ENCODE measurements around the gene NR3C2. TPM values are rescaled to one million over a fixed set of nuclear protein-coding genes. Genes with fewer than 3 reads are reported as not detected.

The NR3C2 gene
- total and polyA plus RNA-seq, 10 of the 15 experiments (the other 5 are each of a cell fraction or from before 2014, with no cell fraction given): 0.05 to 0.11 (median 0.08) TPM; not detected in 4

GRCh38 chr4:148061141-148061481 lies 381.1 kb downstream of the NR3C2 start (continued):
- TF ChIP-seq, protein P1, sequence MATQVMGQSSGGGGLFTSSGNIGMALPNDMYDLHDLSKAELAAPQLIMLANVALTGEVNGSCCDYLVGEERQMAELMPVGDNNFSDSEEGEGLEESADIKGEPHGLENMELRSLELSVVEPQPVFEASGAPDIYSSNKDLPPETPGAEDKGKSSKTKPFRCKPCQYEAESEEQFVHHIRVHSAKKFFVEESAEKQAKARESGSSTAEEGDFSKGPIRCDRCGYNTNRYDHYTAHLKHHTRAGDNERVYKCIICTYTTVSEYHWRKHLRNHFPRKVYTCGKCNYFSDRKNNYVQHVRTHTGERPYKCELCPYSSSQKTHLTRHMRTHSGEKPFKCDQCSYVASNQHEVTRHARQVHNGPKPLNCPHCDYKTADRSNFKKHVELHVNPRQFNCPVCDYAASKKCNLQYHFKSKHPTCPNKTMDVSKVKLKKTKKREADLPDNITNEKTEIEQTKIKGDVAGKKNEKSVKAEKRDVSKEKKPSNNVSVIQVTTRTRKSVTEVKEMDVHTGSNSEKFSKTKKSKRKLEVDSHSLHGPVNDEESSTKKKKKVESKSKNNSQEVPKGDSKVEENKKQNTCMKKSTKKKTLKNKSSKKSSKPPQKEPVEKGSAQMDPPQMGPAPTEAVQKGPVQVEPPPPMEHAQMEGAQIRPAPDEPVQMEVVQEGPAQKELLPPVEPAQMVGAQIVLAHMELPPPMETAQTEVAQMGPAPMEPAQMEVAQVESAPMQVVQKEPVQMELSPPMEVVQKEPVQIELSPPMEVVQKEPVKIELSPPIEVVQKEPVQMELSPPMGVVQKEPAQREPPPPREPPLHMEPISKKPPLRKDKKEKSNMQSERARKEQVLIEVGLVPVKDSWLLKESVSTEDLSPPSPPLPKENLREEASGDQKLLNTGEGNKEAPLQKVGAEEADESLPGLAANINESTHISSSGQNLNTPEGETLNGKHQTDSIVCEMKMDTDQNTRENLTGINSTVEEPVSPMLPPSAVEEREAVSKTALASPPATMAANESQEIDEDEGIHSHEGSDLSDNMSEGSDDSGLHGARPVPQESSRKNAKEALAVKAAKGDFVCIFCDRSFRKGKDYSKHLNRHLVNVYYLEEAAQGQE (IDR thresholded peaks at IDR 0.05; ENCODE audit: low read depth, low read length): no peak
- no peak for TF ChIP-seq KLF5 (IDR thresholded peaks at IDR 0.05; ENCODE audit: partially characterized antibody)

GRCh38 chr4:148060264-148061140 lies 381.7 kb downstream of the NR3C2 start:
- Histone ChIP-seq H3K4me2 (ENCODE audit: control insufficient read depth, insufficient read depth) (peak overlapping the region; percentile 67), H3K36me3 (ENCODE audit: control insufficient read depth in 2 of 2, insufficient read depth in 2 of 2, low read length in 1 of 2) (peaks cover 6 to 14% of the 10 kb centered on the region in 2 experiments; a peak in 3 of 4 replicates), H3K4me3 (no peak overlapping the region), H4K20me1 (ENCODE audit: control insufficient read depth, insufficient read depth) (peaks cover 5% of the 10 kb centered on the region), H3K9me3 (replicated peaks; ENCODE audit: control insufficient read depth, insufficient read depth, low read length) (no peaks in the 10 kb centered on the region), H3K9ac (ENCODE audit: control insufficient read depth, insufficient read depth, low read length) (no peak overlapping the region), H3K27ac (ENCODE audit: control insufficient read depth, insufficient read depth) (no peak overlapping the region), H3K79me2 (ENCODE audit: control insufficient read depth, insufficient read depth, low read length) (peaks cover 3% of the 10 kb centered on the region; the same call in 1 of the 2 replicates), H3K27me3 (replicated peaks in 1 of 2; ENCODE audit: control insufficient read depth in 2 of 2, insufficient read depth in 2 of 2, low read length in 1 of 2) (no peaks in the 10 kb centered on the region), H2AFZ (ENCODE audit: control insufficient read depth, low read depth, low read length) (peak overlapping the region; percentile 15; the same call in 1 of the 2 replicates), H3K4me1 (ENCODE audit: control insufficient read depth, insufficient read depth, low read length) (peaks cover 34% of the 10 kb centered on the region)
- ChIA-PET CTCF (interaction anchor here (1.0 to 1.2 kb wide), 2 partner anchors 16 to 193 kb away, joined by 3 to 4 read pairs; no protein-coding TSS in a partner anchor), POLR2A (interaction anchor here (0.6 to 1.0 kb wide), 2 partner anchors 148 to 211 kb away, joined by 3 read pairs; no protein-coding TSS in a partner anchor), SMC1A (ENCODE audit: uncharacterized antibody, unreplicated experiment) (interaction anchor here (0.7 to 2.1 kb wide), 6 partner anchors 16 to 478 kb away, joined by 3 to 9 read pairs (median 3); no protein-coding TSS in a partner anchor), RAD21 (ENCODE audit: unreplicated experiment) (interaction anchor here (0.6 kb wide), 1 partner anchor 1684 kb away, joined by 3 read pairs; no protein-coding TSS in a partner anchor)
- no TSS peak for BruUV-seq (replicated peaks)
- intact Hi-C loops (cut with micrococcal nuclease; ENCODE audit: unreplicated experiment) (no loop called here), in situ Hi-C loops (cut with MboI) (no loop called here)
- no peak for ATAC-seq
- FAIRE-seq: no peak
- 47% methylated on average over 13 of the region's 13 CpGs for WGBS (ENCODE audit: insufficient coverage, insufficient replicate concordance, low lambda C conversion rate, missing lambda C conversion rate)
- TF ChIP-seq MEF2A (IDR thresholded peaks at IDR 0.05; ENCODE audit: insufficient read depth, low read depth, low read length) (no peak), ZBED1 (IDR thresholded peaks at IDR 0.05; ENCODE audit: borderline replicate concordance) (no peak), MTA2 (IDR thresholded peaks at IDR 0.05; ENCODE audit: low read depth) (no peak)
- DNase-seq (ENCODE audit: low read depth, low spot score): no peak
